ENCODE data around the gene PTOV1. TPM values are rescaled to one million over a fixed set of nuclear protein-coding genes. Genes with fewer than 3 reads are reported as not detected.

PTOV1 gene
- total RNA-seq: 100 to 1,000 TPM in 1 of 2 donors, 10 to 100 TPM in 1; 82.7 to 109 TPM

GRCh38 chr19:49850487-49851342 is at the start of gene PTOV1:
Gene PTOV1, plus strand, starts transcription at chr19:49851159.
- peak within 1 kb of the TSS; percentile 88 for H3K27ac Mint-ChIP-seq

GRCh38 chr19:49801401-49801888 is 49.5 kb upstream of the PTOV1 start:
- Mint-ChIP-seq H3K4me3 (no peak overlapping the region), H3K27me3 (no peaks in the 10 kb centered on the region), H3K36me3 (ENCODE audit: low read depth) (peaks cover 68% of the 10 kb centered on the region), H3K4me1 (peaks cover 4% of the 10 kb centered on the region), H3K9me3 (no peaks in the 10 kb centered on the region), H3K27ac (no peak overlapping the region)
- no peak for ATAC-seq (replicated peaks)

More at GRCh38 chr19:49850487-49851342, at the start of gene PTOV1:
- peak within 1 kb of the TSS; percentile 87 for H3K4me3 Mint-ChIP-seq
- no peaks in the 10 kb centered on the region for H3K27me3 Mint-ChIP-seq
- H3K36me3 Mint-ChIP-seq (ENCODE audit: low read depth): peaks cover 26% of the 10 kb centered on the region
- H3K4me1 Mint-ChIP-seq: peaks cover 28% of the 10 kb centered on the region
- ATAC-seq (replicated peaks): peak; percentile 92
- no peaks in the 10 kb centered on the region for H3K9me3 Mint-ChIP-seq

GRCh38 chr19:49801966-49802661 is 48.8 kb upstream of the PTOV1 start:
- Mint-ChIP-seq H3K36me3 (ENCODE audit: low read depth) (peaks cover 65% of the 10 kb centered on the region), H3K27ac (no peak overlapping the region), H3K4me1 (peaks cover 6% of the 10 kb centered on the region), H3K4me3 (no peak overlapping the region), H3K9me3 (no peaks in the 10 kb centered on the region), H3K27me3 (no peaks in the 10 kb centered on the region)
- no peak for ATAC-seq (replicated peaks)

- Mint-ChIP-seq H3K9me3 (no peaks in the 10 kb centered on the region), H3K4me3 (no peak overlapping the region), H3K36me3 (ENCODE audit: low read depth) (peaks cover 56% of the 10 kb centered on the region), H3K27ac (peak overlapping the region; percentile 43), H3K4me1 (peaks cover 6% of the 10 kb centered on the region), H3K27me3 (no peaks in the 10 kb centered on the region)
- no peak for ATAC-seq (replicated peaks)
These were observed 48.0 kb upstream of the PTOV1 start for GRCh38 chr19:49802836-49803528.

- Mint-ChIP-seq H3K9me3 (no peaks in the 10 kb centered on the region), H3K4me3 (no peak overlapping the region)
These were observed 47.5 kb upstream of the PTOV1 start for GRCh38 chr19:49803529-49803856.

GRCh38 chr19:49805822-49806619 is 44.9 kb upstream of the PTOV1 start:
- Mint-ChIP-seq H3K27me3 (no peaks in the 10 kb centered on the region), H3K27ac (peak overlapping the region; percentile 8), H3K4me1 (peaks cover 17% of the 10 kb centered on the region), H3K9me3 (no peaks in the 10 kb centered on the region), H3K4me3 (no peak overlapping the region), H3K36me3 (ENCODE audit: low read depth) (peaks cover 32% of the 10 kb centered on the region)
- no peak for ATAC-seq (replicated peaks)

More at GRCh38 chr19:49803529-49803856, 47.5 kb upstream of the PTOV1 start:
- no peak for ATAC-seq (replicated peaks)
- no peaks in the 10 kb centered on the region for H3K27me3 Mint-ChIP-seq
- H3K4me1 Mint-ChIP-seq: peaks cover 6% of the 10 kb centered on the region
- H3K36me3 Mint-ChIP-seq (ENCODE audit: low read depth): peaks cover 51% of the 10 kb centered on the region
- peak overlapping the region; percentile 43 for H3K27ac Mint-ChIP-seq

GRCh38 chr19:49806620-49806959 is 44.4 kb upstream of the PTOV1 start:
- no peaks in the 10 kb centered on the region for H3K9me3 Mint-ChIP-seq
- no peak overlapping the region for H3K4me3 Mint-ChIP-seq
- no peaks in the 10 kb centered on the region for H3K27me3 Mint-ChIP-seq
- H3K4me1 Mint-ChIP-seq: peaks cover 17% of the 10 kb centered on the region
- ATAC-seq (replicated peaks): no peak
- H3K27ac Mint-ChIP-seq: peak overlapping the region; percentile 8
- H3K36me3 Mint-ChIP-seq (ENCODE audit: low read depth): peaks cover 27% of the 10 kb centered on the region

GRCh38 chr19:49807058-49807903 is 43.7 kb upstream of the PTOV1 start:
- H3K4me1 Mint-ChIP-seq: peaks cover 17% of the 10 kb centered on the region
- H3K27me3 Mint-ChIP-seq: no peaks in the 10 kb centered on the region
- ATAC-seq (replicated peaks): no peak
- no peaks in the 10 kb centered on the region for H3K9me3 Mint-ChIP-seq
- peaks cover 27% of the 10 kb centered on the region for H3K36me3 Mint-ChIP-seq (ENCODE audit: low read depth)
- no peak overlapping the region for H3K27ac Mint-ChIP-seq
- H3K4me3 Mint-ChIP-seq: no peak overlapping the region

GRCh38 chr19:49807904-49808675 is 42.9 kb upstream of the PTOV1 start:
- no peaks in the 10 kb centered on the region for H3K9me3 Mint-ChIP-seq
- peaks cover 17% of the 10 kb centered on the region for H3K4me1 Mint-ChIP-seq
- peaks cover 23% of the 10 kb centered on the region for H3K36me3 Mint-ChIP-seq (ENCODE audit: low read depth)
- no peaks in the 10 kb centered on the region for H3K27me3 Mint-ChIP-seq
- ATAC-seq (replicated peaks): no peak
- H3K27ac Mint-ChIP-seq: peak overlapping the region; percentile 92
- peak overlapping the region; percentile 86 for H3K4me3 Mint-ChIP-seq

GRCh38 chr19:49808711-49809159 is 42.2 kb upstream of the PTOV1 start:
- Mint-ChIP-seq H3K27me3 (no peaks in the 10 kb centered on the region), H3K4me1 (peaks cover 17% of the 10 kb centered on the region), H3K27ac (peak overlapping the region; percentile 92), H3K9me3 (no peaks in the 10 kb centered on the region), H3K36me3 (ENCODE audit: low read depth) (peaks cover 17% of the 10 kb centered on the region), H3K4me3 (peak overlapping the region; percentile 86)
- peak; percentile 50 for ATAC-seq (replicated peaks)

- H3K4me3 Mint-ChIP-seq: peak overlapping the region; percentile 86
- H3K27me3 Mint-ChIP-seq: no peaks in the 10 kb centered on the region
- H3K9me3 Mint-ChIP-seq: no peaks in the 10 kb centered on the region
- peaks cover 11% of the 10 kb centered on the region for H3K36me3 Mint-ChIP-seq (ENCODE audit: low read depth)
- peak; percentile 36 for ATAC-seq (replicated peaks)
- peaks cover 17% of the 10 kb centered on the region for H3K4me1 Mint-ChIP-seq
- peak overlapping the region; percentile 92 for H3K27ac Mint-ChIP-seq
These were observed 41.6 kb upstream of the PTOV1 start for GRCh38 chr19:49809160-49809940.

GRCh38 chr19:49809941-49810389 is 41.0 kb upstream of the PTOV1 start:
- peak overlapping the region; percentile 92 for H3K27ac Mint-ChIP-seq

More at GRCh38 chr19:49809941-49810389, 41.0 kb upstream of the PTOV1 start:
- Mint-ChIP-seq H3K27me3 (no peaks in the 10 kb centered on the region), H3K36me3 (ENCODE audit: low read depth) (peaks cover 7% of the 10 kb centered on the region), H3K4me3 (peak overlapping the region; percentile 86), H3K9me3 (no peaks in the 10 kb centered on the region), H3K4me1 (peaks cover 17% of the 10 kb centered on the region)
- no peak for ATAC-seq (replicated peaks)
